Suprapubic skin (tissue), 4 donors: ENCODE results near the gene ADGRG7.

Source experiments
- POLR2A ChIP-seq, 2 donors: fragments of 450-650 bp; IDR thresholded peaks; one replicate each; pipeline ENCODE4 v1.6.1; 2017; ENCODE audit warnings: antibody characterized with exemption in 2 of 2, mild to moderate bottlenecking in 2 of 2, moderate library complexity in 2 of 2
- POLR2AphosphoS5 ChIP-seq, 3 donors: sonication (generic); formaldehyde crosslinking; IDR thresholded peaks; one replicate each; pipeline ENCODE4 v1.6.1; 2017; ENCODE audit warnings: antibody characterized with exemption in 3 of 3
- TF ChIP-seq, protein P1 (sequence below), 2 donors: fragments of 200-600 bp in 1 of 2; fragments of 450-650 bp in 1 of 2; sonication (generic) in 1 of 2; IDR thresholded peaks; one replicate each; pipeline ENCODE4 v1.5.1; 2016 to 2019; ENCODE audit warnings: antibody characterized with exemption in 2 of 2, mild to moderate bottlenecking in 1 of 2, moderate library complexity in 1 of 2

DNA sequence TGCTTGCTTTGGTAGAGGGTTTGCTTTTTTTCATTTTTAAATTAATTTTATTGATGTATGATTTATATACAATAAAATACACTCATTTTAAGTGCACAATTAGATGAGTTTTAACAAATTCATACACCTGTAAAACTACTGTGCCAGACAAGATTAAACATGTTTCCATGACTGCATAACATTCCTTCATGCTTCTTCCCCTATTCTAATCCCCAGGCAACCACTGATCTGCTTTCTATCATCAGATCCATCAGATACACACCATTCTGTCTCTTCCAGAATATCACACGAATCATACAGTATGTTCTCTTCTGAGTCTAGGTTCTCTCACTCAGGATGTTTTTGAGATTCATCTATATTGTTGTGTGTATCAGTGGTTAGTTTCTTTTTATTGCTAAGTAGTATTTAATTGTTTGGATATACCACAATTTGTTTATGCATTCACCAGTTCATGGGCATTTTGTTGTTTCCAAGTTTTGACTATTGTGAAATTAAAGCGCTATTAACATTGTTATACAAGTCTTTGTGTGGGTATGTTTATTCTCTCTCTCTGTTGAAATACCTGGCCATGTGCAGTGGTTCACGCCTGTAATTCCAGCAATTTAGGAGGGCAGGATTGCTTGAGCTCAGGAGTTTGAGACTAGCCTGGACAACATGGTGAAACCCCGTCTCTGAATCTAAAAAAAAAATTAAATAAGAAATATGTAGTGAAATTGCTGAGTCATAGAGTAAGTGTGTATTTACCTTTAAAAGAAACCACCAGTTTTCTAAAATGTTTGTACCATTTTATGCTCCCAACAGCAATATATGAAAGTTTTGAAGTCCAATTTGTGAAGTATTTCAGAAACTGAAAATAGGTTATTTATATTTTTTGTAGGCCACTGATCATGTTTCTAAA is 92.9 kb downstream of the ADGRG7 start:
- TF ChIP-seq, protein P1, sequence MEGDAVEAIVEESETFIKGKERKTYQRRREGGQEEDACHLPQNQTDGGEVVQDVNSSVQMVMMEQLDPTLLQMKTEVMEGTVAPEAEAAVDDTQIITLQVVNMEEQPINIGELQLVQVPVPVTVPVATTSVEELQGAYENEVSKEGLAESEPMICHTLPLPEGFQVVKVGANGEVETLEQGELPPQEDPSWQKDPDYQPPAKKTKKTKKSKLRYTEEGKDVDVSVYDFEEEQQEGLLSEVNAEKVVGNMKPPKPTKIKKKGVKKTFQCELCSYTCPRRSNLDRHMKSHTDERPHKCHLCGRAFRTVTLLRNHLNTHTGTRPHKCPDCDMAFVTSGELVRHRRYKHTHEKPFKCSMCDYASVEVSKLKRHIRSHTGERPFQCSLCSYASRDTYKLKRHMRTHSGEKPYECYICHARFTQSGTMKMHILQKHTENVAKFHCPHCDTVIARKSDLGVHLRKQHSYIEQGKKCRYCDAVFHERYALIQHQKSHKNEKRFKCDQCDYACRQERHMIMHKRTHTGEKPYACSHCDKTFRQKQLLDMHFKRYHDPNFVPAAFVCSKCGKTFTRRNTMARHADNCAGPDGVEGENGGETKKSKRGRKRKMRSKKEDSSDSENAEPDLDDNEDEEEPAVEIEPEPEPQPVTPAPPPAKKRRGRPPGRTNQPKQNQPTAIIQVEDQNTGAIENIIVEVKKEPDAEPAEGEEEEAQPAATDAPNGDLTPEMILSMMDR (IDR thresholded peaks at IDR 0.05) = no peak
- TF ChIP-seq POLR2A (IDR thresholded peaks at IDR 0.05) = no peak
- TF ChIP-seq POLR2AphosphoS5 (IDR thresholded peaks at IDR 0.05) = no peak
